SK-N-SH treated with all-trans-retinoic acid at 6 μM for 48 hours (cell line): ENCODE measurements around the gene KHK.

ENCODE experiments used
- ATAC-seq: fragments of 200-7000 bp; cut with Tn5 transposase; 3 replicates; pipeline ENCODE4 v1.9.1; 2020; ENCODE audit warnings: mild to moderate bottlenecking, moderate library complexity
- ARNTL ChIP-seq: fragments of 450-650 bp; formaldehyde crosslinking; IDR thresholded peaks from 2 replicates; pipeline ENCODE4 v1.5.0; 2020; ENCODE audit warnings: low read depth, mild to moderate bottlenecking, moderate library complexity, borderline replicate concordance
- BACH2 ChIP-seq: fragments of 250-450 bp; sonication (Bioruptor Pico); IDR thresholded peaks from 2 replicates; pipeline ENCODE4 v1.9.0; 2021; ENCODE audit warnings: mild to moderate bottlenecking, borderline replicate concordance
- CSDC2 ChIP-seq: fragments of 250-450 bp; sonication (Bioruptor Pico); IDR thresholded peaks from 2 replicates; pipeline ENCODE4 v1.5.0; 2020; ENCODE audit warnings: mild to moderate bottlenecking, moderate library complexity
- ESRRG ChIP-seq: fragments of 250-450 bp; sonication (Bioruptor Pico); IDR thresholded peaks from 2 replicates; pipeline ENCODE4 v1.6.1; 2021; ENCODE audit warnings: mild to moderate bottlenecking
- GLIS3 ChIP-seq: fragments of 250-450 bp; sonication (Bioruptor Pico); IDR thresholded peaks from 2 replicates; pipeline ENCODE4 v1.5.0; 2020; ENCODE audit warnings: mild to moderate bottlenecking, moderate library complexity
- ISL1 ChIP-seq: fragments of 250-450 bp; sonication (Bioruptor Pico); IDR thresholded peaks from 2 replicates; pipeline ENCODE4 v2.1.2; 2022; ENCODE audit warnings: mild to moderate bottlenecking, moderate library complexity
- OSR1 ChIP-seq: fragments of 250-450 bp; sonication (Bioruptor Pico); IDR thresholded peaks from 2 replicates; pipeline ENCODE4 v1.8.0; 2022; ENCODE audit warnings: moderate library complexity, mild to moderate bottlenecking, inconsistent platforms
- PPARA ChIP-seq: fragments of 250-450 bp; sonication (Bioruptor Pico); IDR thresholded peaks from 2 replicates; pipeline ENCODE4 v1.5.0; 2020; ENCODE audit warnings: mild to moderate bottlenecking, borderline replicate concordance
- RARB ChIP-seq: fragments of 250-450 bp; sonication (Bioruptor Pico); IDR thresholded peaks from 2 replicates; pipeline ENCODE4 v1.8.0; 2021; ENCODE audit warnings: mild to moderate bottlenecking, moderate library complexity
- SNAI2 ChIP-seq: fragments of 250-450 bp; sonication (Bioruptor Pico); IDR thresholded peaks from 2 replicates; pipeline ENCODE4 v1.5.0; 2020; ENCODE audit warnings: mild to moderate bottlenecking, moderate library complexity
- TCF4 ChIP-seq: fragments of 250-450 bp; sonication (Bioruptor Pico); IDR thresholded peaks from 2 replicates; pipeline ENCODE4 v1.8.0; 2021; ENCODE audit warnings: mild to moderate bottlenecking, moderate library complexity, borderline replicate concordance
- TOX ChIP-seq: fragments of 250-450 bp; sonication (Bioruptor Pico); IDR thresholded peaks from 2 replicates; pipeline ENCODE4 v1.8.0; 2021; ENCODE audit warnings: mild to moderate bottlenecking, moderate library complexity, borderline replicate concordance
- ZC3H10 ChIP-seq: fragments of 250-450 bp; sonication (Bioruptor Pico); IDR thresholded peaks from 2 replicates; pipeline ENCODE4 v1.5.1; 2021; ENCODE audit warnings: mild to moderate bottlenecking, moderate library complexity
- ZFP3 ChIP-seq: fragments of 250-450 bp; sonication (Bioruptor Pico); IDR thresholded peaks from 2 replicates; pipeline ENCODE4 v1.5.0; 2020; ENCODE audit warnings: mild to moderate bottlenecking, moderate library complexity
- ZNF70 ChIP-seq: fragments of 450-650 bp; formaldehyde crosslinking; IDR thresholded peaks from 2 replicates; pipeline ENCODE4 v1.5.0; 2020; ENCODE audit warnings: mild to moderate bottlenecking, moderate library complexity
- ZNF8 ChIP-seq: fragments of 450-650 bp; formaldehyde crosslinking; IDR thresholded peaks from 2 replicates; pipeline ENCODE4 v1.5.0; 2020; ENCODE audit warnings: mild to moderate bottlenecking, moderate library complexity
- TF ChIP-seq, protein P1 (sequence below): fragments of 250-450 bp; sonication (Bioruptor Pico); IDR thresholded peaks from 2 replicates; pipeline ENCODE4 v1.5.0; 2020; ENCODE audit warnings: mild to moderate bottlenecking, moderate library complexity
- TF ChIP-seq, protein P2 (sequence below): fragments of 250-450 bp; sonication (Bioruptor Pico); IDR thresholded peaks from 2 replicates; pipeline ENCODE4 v1.8.0; 2020; ENCODE audit warnings: mild to moderate bottlenecking, moderate library complexity, borderline replicate concordance
- TF ChIP-seq, protein P3 (sequence below): fragments of 250-450 bp; sonication (Bioruptor Pico); IDR thresholded peaks from 2 replicates; pipeline ENCODE4 v1.5.1; 2020; ENCODE audit warnings: low read depth, mild to moderate bottlenecking, moderate library complexity
- TF ChIP-seq, protein P4 (sequence below): fragments of 250-450 bp; sonication (Bioruptor Pico); IDR thresholded peaks from 2 replicates; pipeline ENCODE4 v1.8.0; 2021; ENCODE audit warnings: low read depth, mild to moderate bottlenecking, moderate library complexity, borderline replicate concordance
- TF ChIP-seq, protein P5 (sequence below): fragments of 250-450 bp; sonication (Bioruptor Pico); IDR thresholded peaks from 2 replicates; pipeline ENCODE4 v1.5.1; 2021; ENCODE audit warnings: mild to moderate bottlenecking, moderate library complexity

KHK gene

DNA sequence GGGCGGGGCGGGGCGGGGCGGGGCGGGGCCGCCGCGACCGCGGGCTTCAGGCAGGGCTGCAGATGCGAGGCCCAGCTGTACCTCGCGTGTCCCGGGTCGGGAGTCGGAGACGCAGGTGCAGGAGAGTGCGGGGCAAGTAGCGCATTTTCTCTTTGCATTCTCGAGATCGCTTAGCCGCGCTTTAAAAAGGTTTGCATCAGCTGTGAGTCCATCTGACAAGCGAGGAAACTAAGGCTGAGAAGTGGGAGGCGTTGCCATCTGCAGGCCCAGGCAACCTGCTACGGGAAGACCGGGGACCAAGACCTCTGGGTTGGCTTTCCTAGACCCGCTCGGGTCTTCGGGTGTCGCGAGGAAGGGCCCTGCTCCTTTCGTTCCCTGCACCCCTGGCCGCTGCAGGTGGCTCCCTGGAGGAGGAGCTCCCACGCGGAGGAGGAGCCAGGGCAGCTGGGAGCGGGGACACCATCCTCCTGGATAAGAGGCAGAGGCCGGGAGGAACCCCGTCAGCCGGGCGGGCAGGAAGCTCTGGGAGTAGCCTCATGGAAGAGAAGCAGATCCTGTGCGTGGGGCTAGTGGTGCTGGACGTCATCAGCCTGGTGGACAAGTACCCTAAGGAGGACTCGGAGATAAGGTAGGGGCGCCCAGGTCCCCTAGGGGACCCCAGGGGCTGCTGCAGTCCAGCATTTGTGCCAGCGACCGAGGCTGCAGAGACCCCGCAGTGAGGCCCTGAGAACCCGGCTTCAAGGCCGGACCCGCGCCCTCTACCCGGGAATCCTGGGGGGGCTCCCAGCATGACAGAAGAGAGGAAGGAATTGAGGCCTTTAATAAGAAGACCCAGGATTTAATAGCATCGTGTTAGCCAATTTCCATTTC is at the start of gene KHK:
TSS of gene KHK (plus strand) at position 49 of the 870 bp plus-strand sequence. CDS start at position 537, 488 bp downstream.
- peak; percentile 49 for ATAC-seq
- TF ChIP-seq SNAI2 (CRISPR knock-in tag) (no peak), GLIS3 (CRISPR knock-in tag) (no peak), ISL1 (CRISPR knock-in tag) (no peak), PPARA (CRISPR knock-in tag) (no peak), ZFP3 (CRISPR knock-in tag) (no peak), ZNF70 (CRISPR knock-in tag) (no peak), ZC3H10 (no peak)
- TF ChIP-seq, protein P1, sequence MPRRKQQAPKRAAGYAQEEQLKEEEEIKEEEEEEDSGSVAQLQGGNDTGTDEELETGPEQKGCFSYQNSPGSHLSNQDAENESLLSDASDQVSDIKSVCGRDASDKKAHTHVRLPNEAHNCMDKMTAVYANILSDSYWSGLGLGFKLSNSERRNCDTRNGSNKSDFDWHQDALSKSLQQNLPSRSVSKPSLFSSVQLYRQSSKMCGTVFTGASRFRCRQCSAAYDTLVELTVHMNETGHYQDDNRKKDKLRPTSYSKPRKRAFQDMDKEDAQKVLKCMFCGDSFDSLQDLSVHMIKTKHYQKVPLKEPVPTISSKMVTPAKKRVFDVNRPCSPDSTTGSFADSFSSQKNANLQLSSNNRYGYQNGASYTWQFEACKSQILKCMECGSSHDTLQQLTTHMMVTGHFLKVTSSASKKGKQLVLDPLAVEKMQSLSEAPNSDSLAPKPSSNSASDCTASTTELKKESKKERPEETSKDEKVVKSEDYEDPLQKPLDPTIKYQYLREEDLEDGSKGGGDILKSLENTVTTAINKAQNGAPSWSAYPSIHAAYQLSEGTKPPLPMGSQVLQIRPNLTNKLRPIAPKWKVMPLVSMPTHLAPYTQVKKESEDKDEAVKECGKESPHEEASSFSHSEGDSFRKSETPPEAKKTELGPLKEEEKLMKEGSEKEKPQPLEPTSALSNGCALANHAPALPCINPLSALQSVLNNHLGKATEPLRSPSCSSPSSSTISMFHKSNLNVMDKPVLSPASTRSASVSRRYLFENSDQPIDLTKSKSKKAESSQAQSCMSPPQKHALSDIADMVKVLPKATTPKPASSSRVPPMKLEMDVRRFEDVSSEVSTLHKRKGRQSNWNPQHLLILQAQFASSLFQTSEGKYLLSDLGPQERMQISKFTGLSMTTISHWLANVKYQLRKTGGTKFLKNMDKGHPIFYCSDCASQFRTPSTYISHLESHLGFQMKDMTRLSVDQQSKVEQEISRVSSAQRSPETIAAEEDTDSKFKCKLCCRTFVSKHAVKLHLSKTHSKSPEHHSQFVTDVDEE (CRISPR knock-in tag): no peak

DNA sequence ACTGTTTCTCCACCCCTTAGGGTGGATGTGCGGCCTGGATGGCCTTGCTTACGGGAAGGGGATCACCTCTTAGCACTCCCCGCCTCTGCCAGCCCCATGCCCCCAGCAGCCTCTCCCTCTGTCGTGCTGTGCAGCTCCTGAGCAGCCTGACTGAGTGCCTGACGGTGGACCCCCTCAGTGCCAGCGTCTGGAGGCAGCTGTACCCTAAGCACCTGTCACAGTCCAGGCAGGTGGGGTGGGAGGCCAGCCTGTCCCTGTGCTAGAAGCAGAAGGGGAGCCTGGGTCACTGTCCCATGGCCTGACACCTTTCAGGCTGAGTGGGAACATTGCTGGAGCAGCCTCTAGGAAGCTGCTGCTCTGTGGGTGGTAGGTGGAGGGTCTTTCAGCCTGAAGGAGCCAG is 48.6 kb upstream of the KHK start:
- TF ChIP-seq ARNTL (CRISPR knock-in tag) (no peak), ISL1 (CRISPR knock-in tag) (no peak), SNAI2 (CRISPR knock-in tag) (no peak), PPARA (CRISPR knock-in tag) (no peak), RARB (CRISPR knock-in tag) (no peak), TCF4 (CRISPR knock-in tag) (no peak), ZFP3 (CRISPR knock-in tag) (no peak), CSDC2 (no peak), ESRRG (CRISPR knock-in tag) (no peak), BACH2 (no peak), OSR1 (CRISPR knock-in tag) (no peak), TOX (no peak), ZNF8 (CRISPR knock-in tag) (no peak)
- TF ChIP-seq, protein P2, sequence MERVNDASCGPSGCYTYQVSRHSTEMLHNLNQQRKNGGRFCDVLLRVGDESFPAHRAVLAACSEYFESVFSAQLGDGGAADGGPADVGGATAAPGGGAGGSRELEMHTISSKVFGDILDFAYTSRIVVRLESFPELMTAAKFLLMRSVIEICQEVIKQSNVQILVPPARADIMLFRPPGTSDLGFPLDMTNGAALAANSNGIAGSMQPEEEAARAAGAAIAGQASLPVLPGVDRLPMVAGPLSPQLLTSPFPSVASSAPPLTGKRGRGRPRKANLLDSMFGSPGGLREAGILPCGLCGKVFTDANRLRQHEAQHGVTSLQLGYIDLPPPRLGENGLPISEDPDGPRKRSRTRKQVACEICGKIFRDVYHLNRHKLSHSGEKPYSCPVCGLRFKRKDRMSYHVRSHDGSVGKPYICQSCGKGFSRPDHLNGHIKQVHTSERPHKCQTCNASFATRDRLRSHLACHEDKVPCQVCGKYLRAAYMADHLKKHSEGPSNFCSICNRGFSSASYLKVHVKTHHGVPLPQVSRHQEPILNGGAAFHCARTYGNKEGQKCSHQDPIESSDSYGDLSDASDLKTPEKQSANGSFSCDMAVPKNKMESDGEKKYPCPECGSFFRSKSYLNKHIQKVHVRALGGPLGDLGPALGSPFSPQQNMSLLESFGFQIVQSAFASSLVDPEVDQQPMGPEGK (CRISPR knock-in tag): no peak
- TF ChIP-seq, protein P3, sequence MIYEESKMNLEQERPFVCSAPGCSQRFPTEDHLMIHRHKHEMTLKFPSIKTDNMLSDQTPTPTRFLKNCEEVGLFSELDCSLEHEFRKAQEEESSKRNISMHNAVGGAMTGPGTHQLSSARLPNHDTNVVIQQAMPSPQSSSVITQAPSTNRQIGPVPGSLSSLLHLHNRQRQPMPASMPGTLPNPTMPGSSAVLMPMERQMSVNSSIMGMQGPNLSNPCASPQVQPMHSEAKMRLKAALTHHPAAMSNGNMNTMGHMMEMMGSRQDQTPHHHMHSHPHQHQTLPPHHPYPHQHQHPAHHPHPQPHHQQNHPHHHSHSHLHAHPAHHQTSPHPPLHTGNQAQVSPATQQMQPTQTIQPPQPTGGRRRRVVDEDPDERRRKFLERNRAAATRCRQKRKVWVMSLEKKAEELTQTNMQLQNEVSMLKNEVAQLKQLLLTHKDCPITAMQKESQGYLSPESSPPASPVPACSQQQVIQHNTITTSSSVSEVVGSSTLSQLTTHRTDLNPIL: no peak
- TF ChIP-seq, protein P4, sequence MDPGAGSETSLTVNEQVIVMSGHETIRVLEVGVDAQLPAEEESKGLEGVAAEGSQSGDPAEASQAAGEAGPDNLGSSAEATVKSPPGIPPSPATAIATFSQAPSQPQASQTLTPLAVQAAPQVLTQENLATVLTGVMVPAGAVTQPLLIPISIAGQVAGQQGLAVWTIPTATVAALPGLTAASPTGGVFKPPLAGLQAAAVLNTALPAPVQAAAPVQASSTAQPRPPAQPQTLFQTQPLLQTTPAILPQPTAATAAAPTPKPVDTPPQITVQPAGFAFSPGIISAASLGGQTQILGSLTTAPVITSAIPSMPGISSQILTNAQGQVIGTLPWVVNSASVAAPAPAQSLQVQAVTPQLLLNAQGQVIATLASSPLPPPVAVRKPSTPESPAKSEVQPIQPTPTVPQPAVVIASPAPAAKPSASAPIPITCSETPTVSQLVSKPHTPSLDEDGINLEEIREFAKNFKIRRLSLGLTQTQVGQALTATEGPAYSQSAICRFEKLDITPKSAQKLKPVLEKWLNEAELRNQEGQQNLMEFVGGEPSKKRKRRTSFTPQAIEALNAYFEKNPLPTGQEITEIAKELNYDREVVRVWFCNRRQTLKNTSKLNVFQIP: no peak
- TF ChIP-seq, protein P1 (CRISPR knock-in tag): no peak
- TF ChIP-seq, protein P5, sequence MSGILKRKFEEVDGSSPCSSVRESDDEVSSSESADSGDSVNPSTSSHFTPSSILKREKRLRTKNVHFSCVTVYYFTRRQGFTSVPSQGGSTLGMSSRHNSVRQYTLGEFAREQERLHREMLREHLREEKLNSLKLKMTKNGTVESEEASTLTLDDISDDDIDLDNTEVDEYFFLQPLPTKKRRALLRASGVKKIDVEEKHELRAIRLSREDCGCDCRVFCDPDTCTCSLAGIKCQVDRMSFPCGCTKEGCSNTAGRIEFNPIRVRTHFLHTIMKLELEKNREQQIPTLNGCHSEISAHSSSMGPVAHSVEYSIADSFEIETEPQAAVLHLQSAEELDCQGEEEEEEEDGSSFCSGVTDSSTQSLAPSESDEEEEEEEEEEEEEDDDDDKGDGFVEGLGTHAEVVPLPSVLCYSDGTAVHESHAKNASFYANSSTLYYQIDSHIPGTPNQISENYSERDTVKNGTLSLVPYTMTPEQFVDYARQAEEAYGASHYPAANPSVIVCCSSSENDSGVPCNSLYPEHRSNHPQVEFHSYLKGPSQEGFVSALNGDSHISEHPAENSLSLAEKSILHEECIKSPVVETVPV: no peak
- no peak for ATAC-seq
